Keratinocyte (primary cell): ENCODE measurements around the gene LRRC52. TPM values are rescaled to one million over a fixed set of nuclear protein-coding genes. Genes with fewer than 3 reads are reported as not detected.
A peak's percentile ranks its signal among the peaks of the same experiment; 100 is the strongest.
"Not testable (repeated sequence)": the region's sequence is repeated elsewhere in the genome, so short reads cannot be mapped to it uniquely, and the experiment has no call there.

ENCODE experiments used
- DNase-seq: peaks from one replicate; pipeline ENCODE4 v3.0.0-alpha.2; 2011; ENCODE audit warnings: low read depth, missing footprints, low spot score
- FAIRE-seq: peaks from 2 replicates; lab custom pipeline; 2011; peaks lifted over from hg19 to GRCh38; lab: Jason Lieb, UNC
- H2AFZ ChIP-seq: 2 replicates; pipeline ENCODE4 v1.6.0; 2012; ENCODE audit warnings: low read length, control low read depth, inconsistent platforms; ENCODE audit not compliant: control insufficient read depth
- H3K27ac ChIP-seq: 2 replicates; pipeline ENCODE4 v1.5.1; 2011; ENCODE audit warnings: low read length; ENCODE audit not compliant: control insufficient read depth, insufficient read depth
- H3K27me3 ChIP-seq: 3 replicates; pipeline ENCODE4 v1.6.0; 2011; ENCODE audit warnings: low read length; ENCODE audit not compliant: control insufficient read depth, insufficient read depth; ENCODE audit errors: extremely low read depth
- H3K36me3 ChIP-seq, 2 experiments: 2 replicates in 1 of 2; 3 replicates in 1 of 2; pipeline ENCODE4 v1.5.1; 2011; ENCODE audit warnings: low read length in 2 of 2, mild to moderate bottlenecking in 1 of 2; ENCODE audit not compliant: control insufficient read depth in 2 of 2, insufficient read depth in 2 of 2; ENCODE audit errors: extremely low read depth in 1 of 2
- H3K4me1 ChIP-seq: 3 replicates; pipeline ENCODE4 v1.5.1; 2011; ENCODE audit warnings: low read length; ENCODE audit not compliant: control insufficient read depth, insufficient read depth; ENCODE audit errors: extremely low read depth
- H3K4me2 ChIP-seq: 3 replicates; pipeline ENCODE4 v1.6.0; 2011; ENCODE audit warnings: low read depth, low read length; ENCODE audit not compliant: control insufficient read depth, insufficient read depth; ENCODE audit errors: extremely low read depth
- H3K4me3 ChIP-seq, 3 experiments: fragments of 200-600 bp in 1 of 3; sonication (generic) in 1 of 3; 2 replicates in 2 of 3; 3 replicates in 1 of 3; pipeline ENCODE4 v1.5.1; 2011 to 2016; ENCODE audit warnings: low read length in 3 of 3, mild to moderate bottlenecking in 3 of 3, control low read depth in 2 of 3, inconsistent platforms in 1 of 3, low read depth in 1 of 3, mixed read lengths in 1 of 3, mixed run types in 1 of 3, moderate library complexity in 1 of 3; ENCODE audit not compliant: control insufficient read depth in 2 of 3, insufficient read depth in 2 of 3; ENCODE audit errors: extremely low read depth in 1 of 3
- H3K79me2 ChIP-seq: 2 replicates; pipeline ENCODE4 v1.6.0; 2012; ENCODE audit warnings: low read length; ENCODE audit not compliant: control insufficient read depth, insufficient read depth
- H3K9ac ChIP-seq: 3 replicates; pipeline ENCODE4 v1.6.0; 2011; ENCODE audit warnings: low read length; ENCODE audit not compliant: control insufficient read depth, insufficient read depth; ENCODE audit errors: extremely low read depth
- H3K9me1 ChIP-seq: 3 replicates; pipeline ENCODE4 v1.6.0; 2011; ENCODE audit warnings: low read length; ENCODE audit not compliant: control insufficient read depth, insufficient read depth; ENCODE audit errors: extremely low read depth
- H3K9me3 ChIP-seq: 2 replicates; pipeline ENCODE4 v1.5.1; 2012; ENCODE audit warnings: low read depth, low read length; ENCODE audit not compliant: control insufficient read depth
- H4K20me1 ChIP-seq: 3 replicates; pipeline ENCODE4 v1.6.0; 2011; ENCODE audit warnings: low read length; ENCODE audit not compliant: control insufficient read depth, insufficient read depth; ENCODE audit errors: extremely low read depth
- CTCF ChIP-seq, 3 experiments: IDR thresholded peaks in 1 of 3; conservative IDR thresholded peaks in 1 of 3; optimal IDR thresholded peaks in 1 of 3; 2 replicates in 2 of 3; 3 replicates in 1 of 3; pipeline versions ENCODE3 to v1.5.1; 2011; ENCODE audit warnings: low read length in 3 of 3, mild to moderate bottlenecking in 3 of 3, moderate library complexity in 2 of 3, control low read depth in 1 of 3, inconsistent platforms in 1 of 3; ENCODE audit not compliant: insufficient read depth in 2 of 3; ENCODE audit errors: extremely low read depth in 1 of 3
- EZH2 ChIP-seq: IDR thresholded peaks from one replicate; pipeline ENCODE4 v1.6.1; 2012; ENCODE audit warnings: inconsistent platforms, mild to moderate bottlenecking, low read length, moderate library complexity
- dilution Hi-C: fragments of 300-500 bp; cut with MboI; formaldehyde crosslinking; loops from one replicate; pipeline ENCODE4 v1.7.0; 2020; ENCODE audit warnings: low sequenced_read_pairs; ENCODE audit not compliant: extremely low pct_ligation_motif_present
- polyA plus RNA-seq, 5 experiments: library from polyadenylated mRNA; depleted of rRNA in 3 of 5; stranded (reverse) in 3 of 5; stranded (forward) in 1 of 5; unstranded in 1 of 5; fragments of >200 nt; gene quantifications; 1 replicate in 1 of 5; 2 replicates in 3 of 5; 3 replicates in 1 of 5; pipeline versions ENCODE4 v1.2.1 to v1.2.3, GENCODE V29; 2011 to 2012; ENCODE audit warnings: missing spikeins in 2 of 5, low read depth in 1 of 5, low replicate concordance in 1 of 5

Gene LRRC52
- polyA plus RNA-seq, 1 donor (not counting 4 experiments of a cell fraction or from before 2014, with no cell fraction given): not detected

GRCh38 chr1:165605246-165605645 is 61.4 kb downstream of the LRRC52 start:
- H3K27me3 ChIP-seq: no peaks in the 10 kb centered on the region
- TF ChIP-seq EZH2: no peak
- TF ChIP-seq CTCF (optimal IDR thresholded peaks at IDR 0.05 in 1 of 3, IDR thresholded peaks at IDR 0.05 in 1 of 3, conservative IDR thresholded peaks at IDR 0.05 in 1 of 3; ENCODE audit: extremely low read depth in 1 of 3, insufficient read depth in 2 of 3, low read length in 3 of 3): no peak
- no peak overlapping the region for H3K27ac ChIP-seq
- H4K20me1 ChIP-seq: no peaks in the 10 kb centered on the region
- no peak overlapping the region for H2AFZ ChIP-seq
- no peak overlapping the region for H3K9ac ChIP-seq
- H3K79me2 ChIP-seq: no peaks in the 10 kb centered on the region
- H3K4me1 ChIP-seq: no peaks in the 10 kb centered on the region
- H3K9me3 ChIP-seq: no peaks in the 10 kb centered on the region
- H3K9me1 ChIP-seq: no peaks in the 10 kb centered on the region
- H3K4me3 ChIP-seq: no peak overlapping the region
- H3K36me3 ChIP-seq: no peaks in the 10 kb centered on the region
- FAIRE-seq: no peak
- dilution Hi-C loops: no loop called here
- no peak overlapping the region for H3K4me2 ChIP-seq
- DNase-seq: no peak

- H3K4me3 ChIP-seq, H3K9me3 ChIP-seq, H2AFZ ChIP-seq, H3K36me3 ChIP-seq, H3K27ac ChIP-seq, H3K79me2 ChIP-seq, FAIRE-seq, H3K27me3 ChIP-seq, DNase-seq, H4K20me1 ChIP-seq, H3K4me1 ChIP-seq, H3K9me1 ChIP-seq, H3K4me2 ChIP-seq, dilution Hi-C loops, H3K9ac ChIP-seq: not testable (repeated sequence)
Measured at GRCh38 chr1:165606676-165607075, 62.9 kb downstream of the LRRC52 start.

GRCh38 chr1:165610866-165611265 is 67.1 kb downstream of the LRRC52 start:
- TF ChIP-seq CTCF (optimal IDR thresholded peaks at IDR 0.05 in 1 of 3, IDR thresholded peaks at IDR 0.05 in 1 of 3, conservative IDR thresholded peaks at IDR 0.05 in 1 of 3; ENCODE audit: extremely low read depth in 1 of 3, insufficient read depth in 2 of 3, low read length in 3 of 3) (no peak), EZH2 (no peak)
- H2AFZ ChIP-seq: no peak overlapping the region
- no peaks in the 10 kb centered on the region for H3K79me2 ChIP-seq
- dilution Hi-C loops: no loop called here
- H3K9ac ChIP-seq: no peak overlapping the region
- no peaks in the 10 kb centered on the region for H3K9me3 ChIP-seq
- H4K20me1 ChIP-seq: no peaks in the 10 kb centered on the region
- peak overlapping the region; percentile 63 for H3K4me2 ChIP-seq
- H3K4me1 ChIP-seq: no peaks in the 10 kb centered on the region
- FAIRE-seq: no peak
- no peak for DNase-seq
- no peak overlapping the region for H3K27ac ChIP-seq
- no peaks in the 10 kb centered on the region for H3K27me3 ChIP-seq
- peak overlapping the region in 1 of 3 experiments; percentile 4 for H3K4me3 ChIP-seq
- H3K9me1 ChIP-seq: no peaks in the 10 kb centered on the region
- H3K36me3 ChIP-seq: no peaks in the 10 kb centered on the region
